ENCODE results near the gene CGNL1. TPM values are rescaled to one million over a fixed set of nuclear protein-coding genes. Genes with fewer than 3 reads are reported as not detected.

CGNL1 gene
- polyA plus RNA-seq, 3 donors from 2014 or later = not detected

GRCh38 chr15:57578288-57578900 is 202.1 kb downstream of the CGNL1 start:
- Mint-ChIP-seq H3K27me3 (ENCODE audit: low read depth in 3 of 3) (peaks cover 4 to 10% (median 5%) of the 10 kb centered on the region in 3 donors), H3K9me3 (peaks cover 0 to 11% (median 7%) of the 10 kb centered on the region in 6 donors), H3K36me3 (peaks cover 0 to 4% (median 0%) of the 10 kb centered on the region in 3 donors), H3K4me3 (no peak overlapping the region), H3K27ac (no peak overlapping the region), H3K4me1 (no peaks in the 10 kb centered on the region)
- no peak for DNase-seq

GRCh38 chr15:57580428-57580827 is 204.1 kb downstream of the CGNL1 start:
- Mint-ChIP-seq H3K36me3 (peaks cover 0 to 4% (median 0%) of the 10 kb centered on the region in 3 donors), H3K4me3 (no peak overlapping the region), H3K27me3 (ENCODE audit: low read depth in 3 of 3) (peaks cover 4 to 15% (median 5%) of the 10 kb centered on the region in 3 donors), H3K27ac (no peak overlapping the region), H3K9me3 (peaks cover 0 to 17% (median 10%) of the 10 kb centered on the region in 6 donors), H3K4me1 (no peaks in the 10 kb centered on the region)
- no peak for DNase-seq

- Mint-ChIP-seq H3K4me1 (no peaks in the 10 kb centered on the region), H3K27ac (no peak overlapping the region), H3K27me3 (ENCODE audit: low read depth in 3 of 3) (peaks cover 5 to 15% (median 8%) of the 10 kb centered on the region in 3 donors), H3K9me3 (peaks cover 0 to 17% (median 10%) of the 10 kb centered on the region in 6 donors), H3K36me3 (peaks cover 0 to 4% (median 0%) of the 10 kb centered on the region in 3 donors), H3K4me3 (no peak overlapping the region)
- no peak for DNase-seq
These were observed 204.6 kb downstream of the CGNL1 start for GRCh38 chr15:57580866-57581265.

DNA sequence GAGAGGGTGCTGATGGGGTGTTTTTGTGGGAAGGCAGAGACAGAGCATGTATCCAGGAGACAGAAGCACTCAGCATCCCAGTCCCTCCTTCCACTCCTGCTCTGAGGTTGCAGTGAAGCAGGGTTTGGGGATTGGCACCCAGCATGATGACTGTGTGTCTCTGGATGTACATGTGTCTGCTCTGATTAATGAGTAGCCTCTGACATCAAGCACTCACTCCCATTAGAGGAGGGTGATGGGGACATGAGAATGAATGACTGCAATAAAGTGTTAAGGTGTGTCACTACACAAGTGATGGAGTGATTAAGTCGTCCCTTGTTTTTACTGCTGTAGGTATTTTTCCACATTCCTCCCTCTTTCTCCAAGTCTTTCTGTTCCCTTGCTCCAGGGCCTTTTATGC is 205.8 kb downstream of the CGNL1 start:
- no peak for DNase-seq
- Mint-ChIP-seq H3K9me3 (peaks cover 0 to 17% (median 10%) of the 10 kb centered on the region in 6 donors), H3K4me1 (no peaks in the 10 kb centered on the region), H3K4me3 (no peak overlapping the region), H3K27me3 (ENCODE audit: low read depth in 3 of 3) (peaks cover 5 to 15% (median 7%) of the 10 kb centered on the region in 3 donors), H3K27ac (no peak overlapping the region), H3K36me3 (peaks cover 0 to 4% (median 0%) of the 10 kb centered on the region in 3 donors)

- Mint-ChIP-seq H3K27me3 (ENCODE audit: low read depth in 3 of 3) (peaks cover 7 to 20% (median 9%) of the 10 kb centered on the region in 3 donors), H3K4me1 (no peaks in the 10 kb centered on the region), H3K36me3 (peaks cover 0 to 4% (median 0%) of the 10 kb centered on the region in 3 donors), H3K27ac (no peak overlapping the region), H3K9me3 (peaks cover 0 to 17% (median 10%) of the 10 kb centered on the region in 6 donors), H3K4me3 (no peak overlapping the region)
- DNase-seq = no peak
These were observed 207.0 kb downstream of the CGNL1 start for GRCh38 chr15:57583282-57583681.

- DNase-seq = no peak
- H3K36me3 Mint-ChIP-seq = peaks cover 0 to 4% (median 0%) of the 10 kb centered on the region in 3 donors
- no peak overlapping the region for H3K4me3 Mint-ChIP-seq
- H3K27ac Mint-ChIP-seq = no peak overlapping the region
- peaks cover 7 to 20% (median 9%) of the 10 kb centered on the region in 3 donors for H3K27me3 Mint-ChIP-seq (ENCODE audit: low read depth in 3 of 3)
- peaks cover 0 to 17% (median 10%) of the 10 kb centered on the region in 6 donors for H3K9me3 Mint-ChIP-seq
- H3K4me1 Mint-ChIP-seq = no peaks in the 10 kb centered on the region
These were observed 207.4 kb downstream of the CGNL1 start for GRCh38 chr15:57583720-57584119.

DNA sequence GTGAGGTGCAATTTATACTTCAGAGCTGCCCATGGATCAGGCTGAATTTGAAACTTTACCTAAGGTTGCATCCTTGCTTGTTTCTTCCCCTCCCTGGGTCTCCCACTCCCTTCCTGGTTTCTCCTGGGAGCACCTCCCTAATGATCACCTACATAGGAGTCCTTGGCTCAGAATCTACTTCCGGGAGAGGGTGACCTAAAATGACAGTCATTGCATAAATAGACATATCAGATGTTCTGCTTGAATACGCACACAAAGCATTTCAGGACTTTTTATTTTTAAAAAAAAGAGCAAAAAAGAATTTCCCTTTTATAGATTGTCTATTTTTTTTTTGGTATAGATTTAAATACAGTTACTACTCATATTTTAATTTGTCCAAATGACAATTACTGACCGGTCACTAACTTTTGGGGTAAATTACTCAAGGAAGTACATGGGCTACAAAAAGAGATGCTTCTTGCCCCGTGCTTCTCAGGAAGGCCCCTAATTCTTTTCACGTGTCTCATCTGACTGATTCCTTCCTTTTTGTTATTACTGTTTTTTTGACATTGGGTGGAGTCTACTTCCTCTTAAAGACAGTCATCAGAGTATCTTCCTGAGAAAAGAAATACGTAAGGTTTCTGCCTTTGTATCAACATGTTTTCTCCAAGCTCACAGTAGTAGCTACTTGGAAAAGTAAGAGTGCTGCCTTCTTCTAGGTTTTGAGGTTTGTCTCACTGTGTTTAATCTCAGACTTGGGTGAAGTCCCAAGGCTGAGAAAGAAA is 210.5 kb downstream of the CGNL1 start:
- Mint-ChIP-seq H3K27me3 (ENCODE audit: low read depth in 3 of 3) (peaks cover 4 to 22% (median 18%) of the 10 kb centered on the region in 3 donors), H3K4me1 (peaks cover 0 to 5% of the 10 kb centered on the region in 2 donors)

GRCh38 chr15:57589281-57589680 is 213.0 kb downstream of the CGNL1 start:
- Mint-ChIP-seq H3K4me1 (peaks cover 5 to 8% of the 10 kb centered on the region in 2 donors), H3K27me3 (ENCODE audit: low read depth in 3 of 3) (peaks cover 12 to 21% (median 18%) of the 10 kb centered on the region in 3 donors), H3K27ac (no peak overlapping the region), H3K4me3 (no peak overlapping the region), H3K9me3 (no peaks in the 10 kb centered on the region), H3K36me3 (peaks cover 0 to 3% (median 0%) of the 10 kb centered on the region in 3 donors)
- no peak for DNase-seq

More for the DNA sequence above, 210.5 kb downstream of the CGNL1 start:
- Mint-ChIP-seq H3K4me3 (no peak overlapping the region), H3K36me3 (peaks cover 0 to 4% (median 0%) of the 10 kb centered on the region in 3 donors), H3K27ac (no peak overlapping the region), H3K9me3 (peaks cover 0 to 17% (median 10%) of the 10 kb centered on the region in 6 donors)
- DNase-seq = no peak

GRCh38 chr15:57589754-57590153 is 213.4 kb downstream of the CGNL1 start:
- DNase-seq = no peak
- H3K27ac Mint-ChIP-seq = no peak overlapping the region

GRCh38 chr15:57591237-57591821 is 215.0 kb downstream of the CGNL1 start:
- Mint-ChIP-seq H3K4me3 (peak overlapping the region in 3 of 5 donors; percentile 23 to 43 (median 36)), H3K4me1 (peaks cover 5 to 8% of the 10 kb centered on the region in 2 donors), H3K27ac (no peak overlapping the region), H3K9me3 (no peaks in the 10 kb centered on the region), H3K27me3 (ENCODE audit: low read depth in 3 of 3) (peaks cover 12 to 19% (median 13%) of the 10 kb centered on the region in 3 donors), H3K36me3 (peaks cover 0 to 3% (median 0%) of the 10 kb centered on the region in 3 donors)
- DNase-seq = no peak

More at GRCh38 chr15:57589754-57590153, 213.4 kb downstream of the CGNL1 start:
- H3K4me3 Mint-ChIP-seq = peak overlapping the region in 1 of 5 donors; percentile 3
- H3K36me3 Mint-ChIP-seq = peaks cover 0 to 3% (median 0%) of the 10 kb centered on the region in 3 donors
- H3K4me1 Mint-ChIP-seq = peaks cover 5 to 8% of the 10 kb centered on the region in 2 donors
- peaks cover 12 to 19% (median 18%) of the 10 kb centered on the region in 3 donors for H3K27me3 Mint-ChIP-seq (ENCODE audit: low read depth in 3 of 3)
- no peaks in the 10 kb centered on the region for H3K9me3 Mint-ChIP-seq

DNA sequence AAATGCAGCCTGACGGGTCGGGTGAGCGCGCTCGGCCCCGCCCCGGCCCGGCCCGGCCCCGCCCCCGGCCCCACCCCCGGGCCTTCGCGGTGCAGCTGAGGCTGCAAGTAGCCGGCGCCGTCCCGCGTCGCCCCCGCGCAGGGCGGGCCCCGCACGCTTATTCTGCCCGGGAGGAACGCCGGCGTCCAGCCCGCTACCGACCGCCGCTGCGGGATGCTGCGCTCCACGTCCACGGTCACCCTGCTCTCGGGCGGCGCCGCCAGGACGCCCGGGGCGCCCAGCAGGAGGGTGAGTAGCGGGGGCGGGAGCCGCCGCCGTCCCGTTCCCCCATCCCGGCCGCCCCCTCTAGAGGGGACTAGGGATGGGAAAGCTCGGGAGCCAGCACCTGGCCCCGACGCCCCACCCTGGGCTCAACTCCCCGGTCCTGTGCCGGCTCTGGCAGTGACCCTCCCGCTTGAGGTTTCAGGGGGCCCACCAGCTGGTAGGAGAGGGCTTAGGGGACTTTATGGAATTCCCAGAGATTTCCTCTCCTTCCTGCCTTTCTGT is 215.6 kb downstream of the CGNL1 start, which contains the start of gene MYZAP:
Gene MYZAP (plus strand): TSS at position 83 of the 546 bp plus-strand sequence. CDS start 131 bp downstream, at position 214.
- Mint-ChIP-seq H3K27me3 (ENCODE audit: low read depth in 3 of 3) (peaks cover 12 to 20% (median 16%) of the 10 kb centered on the region in 3 donors), H3K9me3 (no peaks in the 10 kb centered on the region), H3K36me3 (peaks cover 0 to 3% (median 0%) of the 10 kb centered on the region in 3 donors), H3K4me1 (peaks cover 5 to 8% of the 10 kb centered on the region in 2 donors), H3K4me3 (peak within 1 kb of the TSS in 3 of 5 donors; percentile 23 to 48 (median 43)), H3K27ac (no peak within 1 kb of the TSS)
- peak in 1 of 3 donors; percentile 0 for DNase-seq

DNA sequence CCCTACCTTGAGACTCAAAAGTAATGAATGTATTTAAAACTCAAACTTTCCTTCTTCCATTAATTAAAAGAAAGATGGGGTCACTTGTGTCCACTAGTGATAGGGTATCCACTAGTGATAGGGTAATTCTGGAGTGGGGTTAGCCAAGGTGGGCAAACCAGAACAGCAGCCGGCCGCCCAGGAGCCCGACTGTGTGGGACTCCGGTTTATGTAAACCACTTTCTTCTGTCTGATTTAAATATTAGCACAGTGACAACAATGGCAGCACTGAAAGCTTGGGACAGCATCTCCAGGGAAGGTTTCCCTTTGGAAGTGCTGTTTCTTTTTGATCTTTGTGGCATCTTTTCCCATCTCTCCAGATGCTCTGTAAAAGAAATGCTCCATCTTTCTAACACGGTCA is 216.1 kb downstream of the CGNL1 start:
- Mint-ChIP-seq H3K9me3 (no peaks in the 10 kb centered on the region), H3K36me3 (peaks cover 0 to 3% (median 0%) of the 10 kb centered on the region in 3 donors), H3K27me3 (ENCODE audit: low read depth in 3 of 3) (peaks cover 12 to 18% (median 15%) of the 10 kb centered on the region in 3 donors), H3K27ac (no peak overlapping the region), H3K4me1 (peaks cover 5 to 8% of the 10 kb centered on the region in 2 donors), H3K4me3 (peak overlapping the region in 1 of 5 donors; percentile 48)
- DNase-seq = no peak

DNA sequence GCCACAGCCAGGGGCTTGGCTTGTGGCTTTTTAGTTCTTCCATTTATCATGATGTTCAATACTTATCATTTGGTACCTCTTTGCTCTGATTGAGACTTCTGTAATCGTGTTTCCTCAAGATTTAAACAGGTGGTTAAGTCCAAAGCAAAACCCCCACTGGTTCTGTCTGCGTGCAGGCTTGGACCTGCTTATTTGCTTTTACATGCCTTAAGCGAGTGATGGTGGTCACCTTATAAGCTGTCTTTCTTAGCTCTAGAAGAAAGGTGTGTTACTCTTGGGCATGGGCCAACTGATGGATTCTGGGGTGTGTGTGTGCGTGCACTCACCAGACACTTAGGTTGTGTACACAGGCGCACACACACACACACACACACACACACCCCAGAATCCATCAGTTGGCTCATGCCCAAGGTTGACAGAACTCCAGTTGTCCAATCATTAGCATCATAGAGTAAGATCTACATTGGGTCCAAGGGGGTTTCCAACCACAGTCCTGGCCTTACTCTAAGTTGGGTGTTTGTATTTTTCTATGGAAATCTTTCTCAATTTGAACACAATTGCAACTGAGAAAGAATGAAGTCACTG is 216.6 kb downstream of the CGNL1 start:
- H3K4me1 Mint-ChIP-seq = peaks cover 5 to 8% of the 10 kb centered on the region in 2 donors

More for the DNA sequence above, 216.6 kb downstream of the CGNL1 start:
- peak overlapping the region in 1 of 5 donors; percentile 48 for H3K4me3 Mint-ChIP-seq
- peaks cover 0 to 3% (median 0%) of the 10 kb centered on the region in 3 donors for H3K36me3 Mint-ChIP-seq
- peaks cover 11 to 16% (median 13%) of the 10 kb centered on the region in 3 donors for H3K27me3 Mint-ChIP-seq (ENCODE audit: low read depth in 3 of 3)
- no peak for DNase-seq
- no peaks in the 10 kb centered on the region for H3K9me3 Mint-ChIP-seq
- no peak overlapping the region for H3K27ac Mint-ChIP-seq

Data from immature natural killer cell (primary cell).